ENCODE data around the gene NSUN4.
"Not testable (repeated sequence)": the region's sequence is repeated elsewhere in the genome, so short reads cannot be mapped to it uniquely, and the experiment has no call there.

Gene NSUN4

DNA sequence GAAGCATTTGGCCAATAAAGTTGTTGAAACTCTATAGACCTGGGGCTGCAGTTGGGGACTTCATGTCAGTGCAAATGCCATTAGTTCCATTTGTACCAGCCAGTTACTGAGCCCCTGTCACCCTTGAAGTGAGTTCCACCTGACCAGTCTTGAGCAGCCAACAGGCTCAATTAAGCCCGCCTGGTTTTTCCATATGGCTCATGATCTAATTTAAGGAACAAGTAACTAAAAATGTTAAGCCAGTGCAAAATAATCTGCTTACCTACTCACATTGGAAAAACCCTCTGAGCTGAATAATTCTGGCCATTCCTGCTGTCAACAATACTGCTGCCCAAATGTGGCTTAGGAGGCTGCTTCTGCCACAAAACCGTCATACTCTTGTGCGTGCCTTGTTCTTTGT lies 21.6 kb downstream of the NSUN4 start:
- TF ChIP-seq Cebpa-rat (IDR thresholded peaks at IDR 0.05) = no peak
- Histone ChIP-seq H3K4me3 (no peak overlapping the region), H3K9me3 (replicated peaks in 1 of 11) (no peaks in the 10 kb centered on the region), H3K9ac (no peak overlapping the region), H3K4me2 (no peak overlapping the region), H4K20me1 (peaks cover 0 to 31% (median 9%) of the 10 kb centered on the region in 11 experiments; a peak in 9 of 22 replicates), H3K27ac (no peak overlapping the region), H3K4me1 (no peaks in the 10 kb centered on the region), H3K27me3 (no peaks in the 10 kb centered on the region), H3K36me3 (peaks cover 84 to 100% (median 94%) of the 10 kb centered on the region in 11 experiments)

DNA sequence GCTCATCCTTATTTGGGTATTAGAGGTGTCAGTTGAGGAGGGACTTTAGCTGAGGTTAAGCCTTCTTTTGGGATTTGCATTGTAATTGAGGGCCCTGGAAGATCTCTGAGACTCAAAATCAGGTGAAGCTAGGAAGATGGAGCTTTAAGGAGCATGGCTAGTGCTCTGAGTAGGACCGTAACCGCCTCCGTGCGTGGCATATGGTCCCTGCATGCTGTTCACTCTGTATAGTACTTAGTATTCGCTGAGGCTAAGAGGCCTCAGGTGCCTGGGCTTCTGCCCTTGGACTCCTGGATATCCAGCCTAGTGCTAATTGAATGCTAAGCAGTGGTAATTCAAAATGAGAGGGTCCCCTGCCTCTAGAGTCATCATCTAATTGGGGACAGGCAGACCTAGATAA lies 22.5 kb downstream of the NSUN4 start:
- no peaks in the 10 kb centered on the region for H3K9me3 ChIP-seq (replicated peaks in 1 of 11)
- no peaks in the 10 kb centered on the region for H3K27me3 ChIP-seq
- H4K20me1 ChIP-seq = peaks cover 0 to 26% (median 9%) of the 10 kb centered on the region in 11 experiments; a peak in 7 of 22 replicates
- H3K4me2 ChIP-seq = no peak overlapping the region
- peaks cover 0 to 6% (median 1%) of the 10 kb centered on the region in 10 experiments; a peak in 9 of 20 replicates for H3K4me1 ChIP-seq
- no peak overlapping the region for H3K4me3 ChIP-seq
- no peak overlapping the region for H3K27ac ChIP-seq
- TF ChIP-seq Cebpa-rat (IDR thresholded peaks at IDR 0.05) = no peak
- H3K36me3 ChIP-seq = peaks cover 83 to 100% (median 97%) of the 10 kb centered on the region in 11 experiments
- H3K9ac ChIP-seq = no peak overlapping the region

GRCh38 chr1:46364612-46365011 lies 24.0 kb downstream of the NSUN4 start:
- peaks cover 4 to 21% (median 16%) of the 10 kb centered on the region in 10 experiments for H3K4me1 ChIP-seq
- no peak for TF ChIP-seq Cebpa-rat (IDR thresholded peaks at IDR 0.05)
- no peak overlapping the region for H3K4me2 ChIP-seq
- H3K9ac ChIP-seq = no peak overlapping the region
- H3K27ac ChIP-seq = no peak overlapping the region
- H3K36me3 ChIP-seq = peaks cover 71 to 96% (median 89%) of the 10 kb centered on the region in 11 experiments
- H3K27me3 ChIP-seq = no peaks in the 10 kb centered on the region
- no peaks in the 10 kb centered on the region for H3K9me3 ChIP-seq (replicated peaks in 1 of 11)
- peaks cover 0 to 29% (median 9%) of the 10 kb centered on the region in 11 experiments; a peak in 7 of 22 replicates for H4K20me1 ChIP-seq
- no peak overlapping the region for H3K4me3 ChIP-seq

DNA sequence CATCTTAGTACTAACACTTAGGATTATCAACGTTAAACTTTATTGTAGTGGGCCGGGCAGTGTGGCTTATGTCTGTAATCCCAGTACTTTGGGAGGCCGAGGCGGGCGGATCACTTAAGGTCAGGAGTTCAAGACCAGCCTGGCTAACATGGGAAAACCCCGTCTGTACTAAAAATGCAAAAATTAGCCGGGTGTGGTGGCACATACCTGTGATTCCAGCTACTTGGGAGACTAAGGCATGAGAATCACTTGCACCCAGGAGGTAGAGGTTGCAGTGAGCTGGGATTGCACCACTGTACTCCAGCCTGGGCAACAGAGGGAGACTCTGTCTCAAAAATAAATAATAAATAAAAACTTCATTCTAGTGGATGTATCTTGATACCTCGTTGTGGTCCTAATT lies 25.2 kb downstream of the NSUN4 start:
- peaks cover 15 to 33% (median 28%) of the 10 kb centered on the region in 10 experiments for H3K4me1 ChIP-seq
- H3K36me3 ChIP-seq = peaks cover 62 to 84% (median 77%) of the 10 kb centered on the region in 11 experiments

GRCh38 chr1:46367072-46367471 lies 26.5 kb downstream of the NSUN4 start:
- H3K9ac ChIP-seq = no peak overlapping the region
- H3K4me2 ChIP-seq = no peak overlapping the region
- no peak overlapping the region for H3K4me3 ChIP-seq
- peaks cover 49 to 73% (median 67%) of the 10 kb centered on the region in 11 experiments for H3K36me3 ChIP-seq
- H4K20me1 ChIP-seq = peaks cover 0 to 20% (median 6%) of the 10 kb centered on the region in 11 experiments; a peak in 6 of 22 replicates
- no peaks in the 10 kb centered on the region for H3K27me3 ChIP-seq
- no peak for TF ChIP-seq Cebpa-rat (IDR thresholded peaks at IDR 0.05)
- H3K9me3 ChIP-seq (replicated peaks in 1 of 11) = peaks cover 0 to 6% (median 0%) of the 10 kb centered on the region in 11 experiments; a peak in 3 of 22 replicates
- H3K4me1 ChIP-seq = peaks cover 28 to 43% (median 37%) of the 10 kb centered on the region in 10 experiments
- no peak overlapping the region for H3K27ac ChIP-seq

More for the DNA sequence above, 25.2 kb downstream of the NSUN4 start:
- not testable (repeated sequence) for H3K4me2 ChIP-seq; H3K9me3 ChIP-seq (replicated peaks in 1 of 11); H3K27ac ChIP-seq; H3K4me3 ChIP-seq; H3K9ac ChIP-seq; H3K27me3 ChIP-seq
- H4K20me1 ChIP-seq = peaks cover 0 to 31% (median 9%) of the 10 kb centered on the region in 11 experiments; a peak in 6 of 22 replicates

- H3K4me2 ChIP-seq; H3K27me3 ChIP-seq; H3K9ac ChIP-seq; H3K27ac ChIP-seq; H3K9me3 ChIP-seq (replicated peaks in 1 of 11); H3K4me3 ChIP-seq: not testable (repeated sequence)
- Histone ChIP-seq H3K4me1 (peaks cover 35 to 46% (median 42%) of the 10 kb centered on the region in 10 experiments), H3K36me3 (peaks cover 43 to 73% (median 66%) of the 10 kb centered on the region in 11 experiments), H4K20me1 (peaks cover 0 to 16% (median 2%) of the 10 kb centered on the region in 11 experiments; a peak in 5 of 22 replicates)
Observed at GRCh38 chr1:46367701-46368100, 27.1 kb downstream of the NSUN4 start.

- TF ChIP-seq Cebpa-rat (IDR thresholded peaks at IDR 0.05) = no peak
- peaks cover 33 to 64% (median 58%) of the 10 kb centered on the region in 11 experiments for H3K36me3 ChIP-seq
- H3K9ac ChIP-seq = 0 out of 22 replicates have a peak overlapping the region, but pooled peaks of 1 of the 11 experiments have one; percentile 16
- H3K9me3 ChIP-seq (replicated peaks in 1 of 11) = peaks cover 0 to 7% (median 0%) of the 10 kb centered on the region in 11 experiments; a peak in 3 of 22 replicates
- H3K4me1 ChIP-seq = peaks cover 41 to 56% (median 50%) of the 10 kb centered on the region in 10 experiments
- peak overlapping the region in 9 of 11 experiments; percentile 48 to 83 (median 71); a peak in 16 of 22 replicates for H3K4me2 ChIP-seq
- H4K20me1 ChIP-seq = peaks cover 0 to 13% (median 0%) of the 10 kb centered on the region in 11 experiments; a peak in 4 of 22 replicates
- no peaks in the 10 kb centered on the region for H3K27me3 ChIP-seq
- peak overlapping the region in 5 of 11 experiments; percentile 5 to 91 (median 74); a peak in 6 of 22 replicates for H3K27ac ChIP-seq
- H3K4me3 ChIP-seq = no peak overlapping the region
Observed at GRCh38 chr1:46368791-46369190, 28.2 kb downstream of the NSUN4 start.

- TF ChIP-seq Cebpa-rat (IDR thresholded peaks at IDR 0.05) = no peak
- peaks cover 0 to 14% (median 0%) of the 10 kb centered on the region in 11 experiments; a peak in 4 of 22 replicates for H3K9me3 ChIP-seq (replicated peaks in 1 of 11)
- H3K4me2 ChIP-seq = peak overlapping the region; percentile 48 to 86 (median 71)
- peak overlapping the region; percentile 3 to 93 (median 69); a peak in 20 of 22 replicates for H3K27ac ChIP-seq
- no peaks in the 10 kb centered on the region for H3K27me3 ChIP-seq
- H3K4me1 ChIP-seq = peaks cover 41 to 65% (median 57%) of the 10 kb centered on the region in 10 experiments
- H4K20me1 ChIP-seq = peaks cover 0 to 8% (median 0%) of the 10 kb centered on the region in 11 experiments; a peak in 3 of 22 replicates
- H3K4me3 ChIP-seq = no peak overlapping the region
- peaks cover 24 to 56% (median 49%) of the 10 kb centered on the region in 11 experiments for H3K36me3 ChIP-seq
- H3K9ac ChIP-seq = peak overlapping the region in 9 of 11 experiments; percentile 19 to 59 (median 52); a peak in 14 of 22 replicates
Observed at GRCh38 chr1:46369542-46370213, 29.1 kb downstream of the NSUN4 start.

- Histone ChIP-seq H3K4me2 (peak overlapping the region; percentile 48 to 86 (median 71)), H3K4me1 (peaks cover 41 to 65% (median 59%) of the 10 kb centered on the region in 10 experiments), H4K20me1 (peaks cover 0 to 7% (median 0%) of the 10 kb centered on the region in 11 experiments; a peak in 3 of 22 replicates), H3K27ac (peak overlapping the region; percentile 6 to 93 (median 69); a peak in 20 of 22 replicates), H3K9ac (peak overlapping the region in 9 of 11 experiments; percentile 19 to 59 (median 52); a peak in 14 of 22 replicates), H3K4me3 (no peak overlapping the region), H3K36me3 (peaks cover 19 to 50% (median 43%) of the 10 kb centered on the region in 11 experiments), H3K27me3 (no peaks in the 10 kb centered on the region), H3K9me3 (replicated peaks in 1 of 11) (peaks cover 0 to 14% (median 0%) of the 10 kb centered on the region in 11 experiments; a peak in 4 of 22 replicates)
- no peak for TF ChIP-seq Cebpa-rat (IDR thresholded peaks at IDR 0.05)
Observed at GRCh38 chr1:46370214-46370633, 29.6 kb downstream of the NSUN4 start.

Measured in BLaER1 treated with 17β-estradiol and CSF1 and Interleukin-3, amounts not matched to agents 10 nM and 100 nM (cell line).